HG03342 (cell line): Measurements from ENCODE around the gene TMEM225B.
"Not testable (repeated sequence)": the region's sequence is repeated elsewhere in the genome, so short reads cannot be mapped to it uniquely, and the experiment has no call there.

ENCODE experiments used
- ATAC-seq: cut with Tn5 transposase; IDR thresholded peaks from one replicate; pipeline ENCODE4 v1.9.1; 2021; ENCODE audit warnings: mild to moderate bottlenecking, moderate library complexity; ENCODE audit not compliant: unreplicated experiment

Gene TMEM225B

GRCh38 chr7:99623091-99623693 lies 25.1 kb downstream of the TMEM225B start:
- ATAC-seq: no peak

- ATAC-seq: no peak
Measured at GRCh38 chr7:99623702-99624447, 25.8 kb downstream of the TMEM225B start.

GRCh38 chr7:99624484-99624883 lies 26.4 kb downstream of the TMEM225B start:
- ATAC-seq: no peak

- ATAC-seq: no peak
Measured at GRCh38 chr7:99625321-99625720, 27.3 kb downstream of the TMEM225B start.

DNA sequence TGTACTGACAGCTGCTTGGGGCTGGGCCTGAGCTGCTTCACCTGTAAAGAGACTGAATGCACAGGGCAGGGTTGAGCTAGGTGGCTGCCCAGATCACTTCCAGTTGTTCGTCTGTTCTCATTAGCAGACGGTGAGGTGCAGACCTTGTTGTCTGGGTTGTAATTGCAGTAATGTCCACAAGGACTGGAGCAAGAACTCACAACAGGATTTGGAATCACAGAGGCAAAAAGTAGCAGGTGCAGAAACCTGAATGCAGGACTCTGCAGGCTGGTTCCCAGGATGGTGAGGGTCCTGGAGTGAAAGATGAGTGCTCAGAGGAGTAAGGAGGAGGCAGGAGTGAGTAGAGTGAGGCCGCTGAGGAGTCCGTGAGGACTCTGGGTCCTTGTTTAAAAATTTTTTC lies 27.9 kb downstream of the TMEM225B start:
- ATAC-seq: no peak

DNA sequence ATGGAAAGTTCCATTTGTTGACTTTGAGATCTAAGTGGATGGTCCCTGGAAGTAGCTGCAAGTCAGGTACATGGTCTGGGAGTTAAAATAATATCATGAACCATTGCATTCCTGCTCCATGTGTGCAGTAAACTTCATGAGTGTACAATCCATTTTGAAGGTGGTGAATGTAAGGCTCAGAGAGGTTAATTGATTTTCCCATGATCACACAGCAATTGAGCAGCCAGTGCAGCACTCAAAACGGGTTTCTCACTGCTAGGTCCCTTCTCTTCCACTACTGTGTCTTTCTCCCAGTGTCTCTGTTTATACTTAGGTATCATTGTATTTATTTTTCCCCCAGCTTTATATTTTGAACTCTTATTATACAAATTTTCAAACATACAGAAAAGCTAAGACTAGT lies 28.6 kb downstream of the TMEM225B start:
- no peak for ATAC-seq

GRCh38 chr7:99627513-99627912 lies 29.4 kb downstream of the TMEM225B start:
- no peak for ATAC-seq

GRCh38 chr7:99628471-99629465 lies 30.7 kb downstream of the TMEM225B start:
- no peak for ATAC-seq

- ATAC-seq: no peak
Measured at GRCh38 chr7:99629643-99630042, 31.6 kb downstream of the TMEM225B start.

DNA sequence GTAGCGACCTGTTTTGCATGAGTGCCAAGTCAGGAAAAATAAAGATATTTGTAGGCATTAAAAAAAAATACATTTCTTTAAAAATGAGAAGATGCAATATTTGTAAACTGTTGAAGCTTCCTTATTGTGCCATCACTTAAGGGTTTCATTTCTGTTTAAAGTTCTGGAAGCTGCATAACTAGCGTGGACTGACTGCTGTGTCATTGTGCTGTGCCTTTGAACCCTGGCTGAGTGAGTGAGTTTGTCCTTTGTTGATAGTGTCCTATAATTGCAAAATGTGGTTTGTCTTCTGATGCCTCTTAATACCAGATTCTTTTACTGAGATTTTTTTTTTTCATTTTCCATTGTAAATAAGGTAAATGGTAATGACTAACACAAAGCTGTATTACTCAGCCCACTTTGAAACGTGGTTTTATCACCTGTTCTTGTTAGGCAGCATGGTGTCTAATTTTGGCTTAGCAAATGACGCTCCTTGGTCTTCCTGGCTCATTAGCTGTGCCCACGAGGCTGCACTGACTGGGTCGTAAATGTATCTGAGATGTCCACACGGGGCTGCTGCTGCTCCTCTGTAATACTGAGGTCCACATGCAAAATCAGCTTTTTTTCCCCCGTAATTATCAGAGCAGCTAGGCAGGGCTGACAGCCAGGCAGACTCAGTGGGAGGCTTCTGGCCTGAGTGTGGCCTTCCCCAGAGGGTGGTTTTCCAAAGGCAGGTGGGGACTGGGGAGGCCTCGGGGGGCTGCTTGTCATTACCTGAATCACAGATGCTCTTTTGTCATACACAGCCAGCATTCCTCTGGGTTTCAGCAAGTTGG lies 33.4 kb downstream of the TMEM225B start:
- ATAC-seq: no peak

GRCh38 chr7:99637414-99637813 lies 39.3 kb downstream of the TMEM225B start:
- ATAC-seq: not testable (repeated sequence)

- no peak for ATAC-seq
Measured at GRCh38 chr7:99638731-99639130, 40.7 kb downstream of the TMEM225B start.

GRCh38 chr7:99639267-99639666 lies 41.2 kb downstream of the TMEM225B start:
- no peak for ATAC-seq

- ATAC-seq: no peak
Measured at GRCh38 chr7:99642027-99642426, 44.0 kb downstream of the TMEM225B start.

GRCh38 chr7:99643464-99643863 lies 45.4 kb downstream of the TMEM225B start:
- no peak for ATAC-seq

DNA sequence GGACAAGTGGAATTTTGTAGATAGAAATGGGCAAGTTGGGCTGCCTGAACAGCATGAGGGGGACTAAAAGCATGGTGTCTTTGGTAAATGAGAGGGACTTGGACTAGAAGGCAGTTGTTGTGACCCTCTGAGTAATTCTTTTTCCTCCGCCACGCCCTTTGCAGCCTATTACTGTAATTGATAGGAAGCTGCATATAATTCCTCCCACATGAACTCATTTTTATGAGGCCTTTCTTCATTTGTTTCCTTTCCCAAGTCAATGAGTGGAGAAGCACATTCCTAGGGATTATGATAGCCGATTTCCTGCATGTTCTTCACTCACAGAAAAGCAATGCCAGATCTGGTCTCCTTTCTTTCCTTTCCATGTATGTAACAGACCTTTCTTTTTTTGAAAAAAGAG lies 46.4 kb downstream of the TMEM225B start:
- no peak for ATAC-seq

GRCh38 chr7:99645590-99645989 lies 47.5 kb downstream of the TMEM225B start:
- no peak for ATAC-seq

- no peak for ATAC-seq
Measured at GRCh38 chr7:99648843-99649242, 50.8 kb downstream of the TMEM225B start.

GRCh38 chr7:99651290-99651689 lies 53.2 kb downstream of the TMEM225B start:
- no peak for ATAC-seq

DNA sequence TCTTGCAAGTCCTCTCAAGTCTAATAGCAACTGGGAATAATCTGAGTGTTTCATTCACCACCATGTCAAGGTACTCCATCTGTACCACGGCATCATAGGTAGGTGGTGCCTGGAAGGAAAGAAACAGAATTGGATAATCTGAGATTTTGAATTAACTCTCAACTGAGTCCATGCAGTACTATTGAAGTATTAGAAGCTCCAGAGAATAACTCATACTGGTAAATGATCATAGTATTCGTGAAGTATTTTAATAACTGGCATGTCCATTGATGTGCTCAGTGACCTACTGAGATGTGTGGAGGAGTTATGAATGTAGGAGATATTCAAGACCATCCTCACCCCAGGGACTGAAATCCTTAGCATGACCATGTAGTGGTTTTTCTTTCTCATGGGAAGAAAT lies 54.6 kb downstream of the TMEM225B start:
- no peak for ATAC-seq

GRCh38 chr7:99653269-99653668 lies 55.2 kb downstream of the TMEM225B start:
- ATAC-seq: not testable (repeated sequence)
